ENCODE results near the gene PRR14L. TPM values are rescaled to one million over a fixed set of nuclear protein-coding genes. Genes with fewer than 3 reads are reported as not detected.
"Not testable (repeated sequence)": the region's sequence is repeated elsewhere in the genome, so short reads cannot be mapped to it uniquely, and the experiment has no call there.

Gene PRR14L
- total RNA-seq, 4 donors from 2014 or later = 23.8 to 31.2 (median 30.3) TPM

- DNase-seq (ENCODE audit: low spot score) (no peak), ATAC-seq (ENCODE audit: low FRiP score) (no peak)
- TF ChIP-seq CTCF (IDR thresholded peaks at IDR 0.05) = no peak
Measured at GRCh38 chr22:31730344-31730711, 19.6 kb downstream of the PRR14L start.

- no peak for DNase-seq (ENCODE audit: low spot score)
- no peak for ATAC-seq (ENCODE audit: low FRiP score)
- no peak for TF ChIP-seq CTCF (IDR thresholded peaks at IDR 0.05)
Measured at GRCh38 chr22:31728857-31729256, 21.1 kb downstream of the PRR14L start.

GRCh38 chr22:31726692-31727091 lies 23.2 kb downstream of the PRR14L start:
- DNase-seq (ENCODE audit: low spot score) (no peak), ATAC-seq (ENCODE audit: low FRiP score) (no peak)
- TF ChIP-seq CTCF (IDR thresholded peaks at IDR 0.05) = no peak

GRCh38 chr22:31723723-31724122 lies 26.2 kb downstream of the PRR14L start:
- no peak for TF ChIP-seq CTCF (IDR thresholded peaks at IDR 0.05)
- no peak for DNase-seq (ENCODE audit: low spot score)
- no peak for ATAC-seq (ENCODE audit: low FRiP score)

- TF ChIP-seq CTCF (IDR thresholded peaks at IDR 0.05) = no peak
- no peak for ATAC-seq (ENCODE audit: low FRiP score)
- DNase-seq (ENCODE audit: low spot score) = no peak
Measured at GRCh38 chr22:31719850-31720471, 30.0 kb downstream of the PRR14L start.

GRCh38 chr22:31715147-31715778 lies 34.7 kb downstream of the PRR14L start:
- ATAC-seq (ENCODE audit: low FRiP score) (no peak), DNase-seq (ENCODE audit: low spot score) (no peak)
- TF ChIP-seq CTCF (IDR thresholded peaks at IDR 0.05) = no peak

- not testable (repeated sequence) for ATAC-seq (ENCODE audit: low FRiP score); DNase-seq (ENCODE audit: low spot score)
Measured at GRCh38 chr22:31711226-31711625, 38.7 kb downstream of the PRR14L start.

Measured in omental fat pad (tissue), 4 donors.